Measurements from ENCODE around the gene MLKL.

MLKL gene

DNA sequence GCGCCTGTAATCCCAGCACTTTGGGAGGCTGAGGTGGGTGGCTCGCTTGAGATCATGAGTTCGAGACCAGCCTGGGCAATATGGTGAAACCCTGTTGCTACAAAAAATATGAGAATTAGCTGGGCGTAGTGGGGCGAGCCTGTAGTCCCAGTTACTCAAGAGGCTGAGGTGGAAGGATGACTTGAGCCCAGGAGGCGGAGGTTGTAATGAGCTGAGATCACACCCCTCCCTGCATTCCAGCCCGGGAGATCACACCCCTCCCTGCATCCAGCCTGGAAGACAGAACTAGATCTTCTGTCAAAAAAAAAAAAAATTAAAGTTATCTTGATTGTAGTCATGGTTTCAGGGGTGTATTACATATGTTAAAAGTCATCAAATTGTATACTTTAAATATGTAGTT lies 67.0 kb downstream of the MLKL start:
- H3K9me3 ChIP-seq (ENCODE audit: insufficient read depth, low read length, severe bottlenecking), result no peaks in the 10 kb centered on the region
- TF ChIP-seq, protein P1, sequence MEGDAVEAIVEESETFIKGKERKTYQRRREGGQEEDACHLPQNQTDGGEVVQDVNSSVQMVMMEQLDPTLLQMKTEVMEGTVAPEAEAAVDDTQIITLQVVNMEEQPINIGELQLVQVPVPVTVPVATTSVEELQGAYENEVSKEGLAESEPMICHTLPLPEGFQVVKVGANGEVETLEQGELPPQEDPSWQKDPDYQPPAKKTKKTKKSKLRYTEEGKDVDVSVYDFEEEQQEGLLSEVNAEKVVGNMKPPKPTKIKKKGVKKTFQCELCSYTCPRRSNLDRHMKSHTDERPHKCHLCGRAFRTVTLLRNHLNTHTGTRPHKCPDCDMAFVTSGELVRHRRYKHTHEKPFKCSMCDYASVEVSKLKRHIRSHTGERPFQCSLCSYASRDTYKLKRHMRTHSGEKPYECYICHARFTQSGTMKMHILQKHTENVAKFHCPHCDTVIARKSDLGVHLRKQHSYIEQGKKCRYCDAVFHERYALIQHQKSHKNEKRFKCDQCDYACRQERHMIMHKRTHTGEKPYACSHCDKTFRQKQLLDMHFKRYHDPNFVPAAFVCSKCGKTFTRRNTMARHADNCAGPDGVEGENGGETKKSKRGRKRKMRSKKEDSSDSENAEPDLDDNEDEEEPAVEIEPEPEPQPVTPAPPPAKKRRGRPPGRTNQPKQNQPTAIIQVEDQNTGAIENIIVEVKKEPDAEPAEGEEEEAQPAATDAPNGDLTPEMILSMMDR (IDR thresholded peaks at IDR 0.05; ENCODE audit: borderline replicate concordance, extremely low read depth, low read length, poor library complexity, severe bottlenecking), result no peak
- no peak for TF ChIP-seq EZH2 (IDR thresholded peaks at IDR 0.05; ENCODE audit: borderline replicate concordance, low read depth, low read length, severe bottlenecking)
- no peak overlapping the region for H3K9ac ChIP-seq (ENCODE audit: low read depth, low read length)
- DNase-seq (no peak), ATAC-seq (ENCODE audit: insufficient read depth, low read depth) (no peak)
- H3K27ac ChIP-seq (ENCODE audit: low read length), result no peak overlapping the region
- H3K4me3 ChIP-seq (ENCODE audit: low read depth in 1 of 2, low read length in 2 of 2), result no peak overlapping the region
- no peaks in the 10 kb centered on the region for H3K27me3 ChIP-seq (ENCODE audit: insufficient read depth, low read length, poor library complexity)
- peaks cover 52% of the 10 kb centered on the region for H3K79me2 ChIP-seq (ENCODE audit: insufficient read depth, low read length)
- no peaks in the 10 kb centered on the region for H3K4me1 ChIP-seq (ENCODE audit: insufficient read depth, low read length)
- H3K36me3 ChIP-seq (ENCODE audit: insufficient read depth, low read length), result peaks cover 98% of the 10 kb centered on the region
- H4K20me1 ChIP-seq (ENCODE audit: insufficient read depth, low read length), result peaks cover 49% of the 10 kb centered on the region
- H2AFZ ChIP-seq (ENCODE audit: low read depth, low read length), result no peak overlapping the region
- H3K4me2 ChIP-seq (ENCODE audit: insufficient read depth, low read length), result no peak overlapping the region

DNA sequence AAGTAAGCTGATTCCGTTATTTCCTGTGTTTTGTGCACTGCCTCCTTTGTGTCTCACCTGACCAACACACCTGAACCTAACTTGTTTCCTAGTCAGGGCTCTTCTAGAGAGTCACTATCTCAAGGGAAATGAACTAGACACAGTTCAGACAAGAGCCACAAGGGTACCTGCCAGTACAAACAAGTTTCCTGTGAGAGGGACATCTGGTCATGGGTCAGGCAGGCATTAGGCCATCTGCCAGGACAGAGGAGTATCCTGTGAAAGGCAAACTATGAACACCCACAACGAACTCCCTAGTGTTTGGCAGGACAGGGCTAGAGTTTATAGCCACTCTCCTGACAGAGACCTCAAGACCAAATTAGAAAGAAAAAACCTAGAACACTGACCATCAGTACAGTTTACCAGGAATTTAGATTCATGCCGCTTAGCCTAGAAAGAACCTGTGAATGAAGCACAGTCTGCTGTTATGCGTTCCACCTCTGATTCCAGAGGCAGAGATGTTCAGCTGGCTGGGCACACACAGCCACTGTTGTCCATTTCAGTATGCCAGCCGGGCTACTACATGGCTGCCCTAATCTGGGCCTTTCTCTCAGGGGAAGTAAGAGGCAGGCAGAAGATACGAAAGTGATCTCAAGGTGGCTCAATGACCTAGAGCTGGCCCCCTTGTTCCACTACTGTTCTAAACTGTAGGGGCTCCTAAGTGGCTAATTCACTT lies 73.0 kb downstream of the MLKL start:
- TF ChIP-seq, protein P1 (IDR thresholded peaks at IDR 0.05; ENCODE audit: borderline replicate concordance, extremely low read depth, low read length, poor library complexity, severe bottlenecking), result no peak
- TF ChIP-seq EZH2 (IDR thresholded peaks at IDR 0.05; ENCODE audit: borderline replicate concordance, low read depth, low read length, severe bottlenecking), result no peak
- Histone ChIP-seq H3K27me3 (ENCODE audit: insufficient read depth, low read length, poor library complexity) (no peaks in the 10 kb centered on the region), H3K9me3 (ENCODE audit: insufficient read depth, low read length, severe bottlenecking) (no peaks in the 10 kb centered on the region), H3K79me2 (ENCODE audit: insufficient read depth, low read length) (peaks cover 26% of the 10 kb centered on the region), H3K27ac (ENCODE audit: low read length) (no peak overlapping the region), H4K20me1 (ENCODE audit: insufficient read depth, low read length) (peaks cover 64% of the 10 kb centered on the region), H3K4me3 (ENCODE audit: low read depth in 1 of 2, low read length in 2 of 2) (no peak overlapping the region), H3K4me2 (ENCODE audit: insufficient read depth, low read length) (no peak overlapping the region), H3K36me3 (ENCODE audit: insufficient read depth, low read length) (peaks cover 100% of the 10 kb centered on the region), H3K4me1 (ENCODE audit: insufficient read depth, low read length) (no peaks in the 10 kb centered on the region), H3K9ac (ENCODE audit: low read depth, low read length) (no peak overlapping the region), H2AFZ (ENCODE audit: low read depth, low read length) (no peak overlapping the region)
- no peak for DNase-seq
- ATAC-seq (ENCODE audit: insufficient read depth, low read depth), result no peak

DNA sequence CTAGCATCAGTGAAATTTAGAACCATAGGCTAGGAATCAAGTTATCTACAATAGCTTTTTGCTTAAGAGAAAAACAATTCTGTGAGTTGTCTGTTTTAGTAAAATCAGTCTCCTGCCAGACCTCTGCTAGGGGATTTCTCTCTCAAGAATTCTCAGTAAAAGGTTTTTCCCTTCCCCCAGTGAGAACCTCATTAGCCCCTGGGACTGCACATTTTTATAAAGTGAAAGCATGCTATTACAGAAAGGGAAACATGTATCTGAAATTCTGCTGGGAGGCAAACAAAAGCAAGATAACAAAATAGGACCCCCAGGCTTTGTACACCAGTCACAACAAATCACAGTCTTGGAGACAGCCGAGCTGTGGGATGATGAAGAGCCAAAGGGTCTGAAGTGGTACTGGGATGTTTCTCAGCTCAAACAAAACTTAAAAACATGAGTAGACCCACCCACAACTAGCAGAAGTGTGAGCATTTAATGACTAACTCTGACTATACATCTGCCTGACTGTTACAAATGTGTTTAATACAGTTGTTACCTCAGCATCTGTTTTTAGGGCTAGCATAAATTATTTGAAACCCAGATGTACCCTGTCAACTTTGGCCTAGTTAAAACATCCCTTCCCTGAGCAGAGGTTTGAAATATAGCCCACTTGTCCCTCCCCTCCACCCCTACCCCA lies 73.8 kb downstream of the MLKL start:
- Histone ChIP-seq H3K4me3 (ENCODE audit: low read depth in 1 of 2, low read length in 2 of 2) (no peak overlapping the region), H3K9ac (ENCODE audit: low read depth, low read length) (no peak overlapping the region), H3K4me2 (ENCODE audit: insufficient read depth, low read length) (no peak overlapping the region), H3K9me3 (ENCODE audit: insufficient read depth, low read length, severe bottlenecking) (no peaks in the 10 kb centered on the region), H3K4me1 (ENCODE audit: insufficient read depth, low read length) (no peaks in the 10 kb centered on the region), H3K27ac (ENCODE audit: low read length) (no peak overlapping the region), H3K79me2 (ENCODE audit: insufficient read depth, low read length) (peaks cover 21% of the 10 kb centered on the region), H4K20me1 (ENCODE audit: insufficient read depth, low read length) (peaks cover 59% of the 10 kb centered on the region), H3K36me3 (ENCODE audit: insufficient read depth, low read length) (peaks cover 100% of the 10 kb centered on the region), H3K27me3 (ENCODE audit: insufficient read depth, low read length, poor library complexity) (no peaks in the 10 kb centered on the region), H2AFZ (ENCODE audit: low read depth, low read length) (no peak overlapping the region)
- no peak for ATAC-seq (ENCODE audit: insufficient read depth, low read depth)
- TF ChIP-seq, protein P1 (IDR thresholded peaks at IDR 0.05; ENCODE audit: borderline replicate concordance, extremely low read depth, low read length, poor library complexity, severe bottlenecking), result no peak
- no peak for TF ChIP-seq EZH2 (IDR thresholded peaks at IDR 0.05; ENCODE audit: borderline replicate concordance, low read depth, low read length, severe bottlenecking)
- no peak for DNase-seq
